Measurements from ENCODE around the gene TNRC6A.
"Not testable (repeated sequence)": the region's sequence is repeated elsewhere in the genome, so short reads cannot be mapped to it uniquely, and the experiment has no call there.

Gene TNRC6A

GRCh38 chr16:24729243-24729950 is at the start of gene TNRC6A:
TSS of gene TNRC6A (plus strand) at chr16:24729651. CDS start at chr16:24729842, 191 bp downstream.
- peak; percentile 81 to 82 for DNase-seq (ENCODE audit: low read depth in 2 of 2)

- DNase-seq (ENCODE audit: low read depth in 2 of 2) = no peak
These were observed 47.7 kb upstream of the TNRC6A start for GRCh38 chr16:24681793-24682192.

DNA sequence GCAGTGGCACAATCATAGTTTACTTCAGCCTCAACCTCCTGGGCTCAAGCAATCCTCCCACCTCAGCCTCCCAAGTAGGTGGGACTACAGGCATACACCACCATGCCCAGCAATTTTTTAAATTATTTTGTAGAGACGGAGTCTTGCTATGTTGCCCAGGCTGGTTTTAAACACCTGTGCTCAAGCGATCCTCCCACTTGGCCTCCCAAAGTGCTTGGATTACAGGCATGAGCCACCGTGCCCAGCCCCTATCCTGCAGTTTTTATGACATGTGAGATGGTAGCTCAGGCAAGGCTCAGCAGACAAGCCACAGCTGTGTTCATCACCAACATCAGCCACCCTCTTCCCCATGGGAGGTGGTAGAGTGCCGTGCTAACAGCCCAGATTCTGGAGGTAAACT is 46.2 kb upstream of the TNRC6A start:
- no peak for DNase-seq (ENCODE audit: low read depth in 2 of 2)

DNA sequence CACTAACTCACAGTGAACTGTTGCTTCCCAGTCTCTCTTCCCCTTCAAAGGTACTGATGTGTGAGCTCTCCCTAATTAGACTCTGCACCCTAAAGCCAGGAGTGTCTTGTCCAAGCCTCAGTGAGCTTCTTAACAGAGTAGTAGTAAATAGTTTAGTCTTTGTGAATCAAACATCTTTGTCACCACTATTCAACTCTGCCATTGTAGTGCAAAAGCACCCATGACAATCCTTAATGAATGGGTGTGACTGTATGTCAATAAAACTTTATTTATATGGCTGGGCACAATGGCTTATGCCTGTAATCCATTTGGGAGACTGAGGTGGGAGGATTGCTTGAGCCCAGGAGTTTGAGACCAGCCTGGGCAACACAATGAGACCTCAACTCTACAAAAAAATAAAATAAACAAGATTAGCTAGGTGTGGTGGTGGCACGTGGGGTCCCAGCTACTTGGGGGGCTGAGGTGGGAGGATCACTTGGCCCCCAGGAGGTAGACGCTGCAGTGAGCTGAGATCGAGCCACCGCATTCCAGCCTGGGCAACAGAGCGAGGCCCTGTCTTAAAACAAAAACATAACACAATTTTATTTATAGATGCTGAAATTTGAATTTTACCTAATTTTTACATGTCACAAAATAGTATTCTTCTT is 45.5 kb upstream of the TNRC6A start:
- DNase-seq (ENCODE audit: low read depth in 2 of 2) = no peak

- no peak for DNase-seq (ENCODE audit: low read depth in 2 of 2)
These were observed 43.7 kb upstream of the TNRC6A start for GRCh38 chr16:24685539-24686432.

DNA sequence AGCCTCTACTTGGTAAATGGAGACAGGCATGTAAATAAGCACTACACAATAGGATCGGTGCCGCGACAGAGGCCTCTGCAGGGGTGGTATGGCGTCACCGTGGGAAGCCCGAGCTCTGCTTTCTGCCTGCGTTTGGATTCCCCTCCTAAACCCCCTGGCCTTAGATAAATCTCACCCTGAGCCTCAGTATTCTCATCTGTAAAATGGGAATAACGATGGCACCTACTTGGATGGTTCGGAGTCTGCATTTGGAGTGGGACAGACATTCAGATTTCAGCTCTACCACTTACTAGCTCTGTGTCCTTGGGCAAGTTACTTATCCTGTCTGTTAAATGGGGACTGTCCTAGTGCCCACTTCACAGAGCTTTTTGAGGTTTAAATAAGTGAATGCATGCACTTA is 42.8 kb upstream of the TNRC6A start:
- DNase-seq (ENCODE audit: low read depth in 2 of 2) = no peak

DNA sequence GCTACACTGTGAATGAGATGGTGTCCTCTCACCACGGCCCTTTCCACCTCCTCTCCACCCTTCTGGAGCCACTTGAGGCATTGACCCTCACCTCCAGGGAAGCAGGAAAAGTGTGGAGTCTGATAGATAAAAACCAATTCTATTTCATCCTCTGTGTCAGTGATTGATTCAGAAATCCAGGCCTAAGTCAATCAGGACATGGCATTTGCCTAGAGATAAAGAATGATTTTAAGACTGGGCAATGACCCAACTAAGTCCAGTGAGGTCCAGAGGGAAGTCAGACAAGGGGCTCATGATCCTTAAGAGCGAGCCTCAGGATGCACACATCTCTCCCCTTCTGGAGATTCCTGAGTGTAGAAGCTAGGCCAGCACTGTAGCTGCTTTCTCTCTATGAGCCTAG is 41.1 kb upstream of the TNRC6A start:
- DNase-seq (ENCODE audit: low read depth in 2 of 2) = no peak

DNA sequence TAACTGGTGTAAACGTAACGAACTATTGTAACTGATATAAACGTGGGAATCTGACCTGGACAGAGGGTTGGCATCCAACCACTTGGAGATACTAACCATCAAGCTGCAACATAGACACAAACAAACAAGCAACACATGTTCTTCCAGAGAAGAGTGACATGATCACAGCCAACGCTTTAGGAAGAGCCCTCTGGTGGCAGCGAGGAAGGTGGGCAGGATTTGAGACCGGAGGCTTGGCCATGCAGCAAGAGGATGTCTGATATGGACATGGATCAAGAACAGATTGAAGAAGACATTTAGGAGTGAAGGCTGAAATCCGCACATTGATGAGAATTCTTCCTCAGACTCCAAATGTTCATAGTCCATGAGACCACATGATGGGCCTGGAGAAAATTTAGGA is 40.3 kb upstream of the TNRC6A start:
- DNase-seq (ENCODE audit: low read depth in 2 of 2) = no peak

DNA sequence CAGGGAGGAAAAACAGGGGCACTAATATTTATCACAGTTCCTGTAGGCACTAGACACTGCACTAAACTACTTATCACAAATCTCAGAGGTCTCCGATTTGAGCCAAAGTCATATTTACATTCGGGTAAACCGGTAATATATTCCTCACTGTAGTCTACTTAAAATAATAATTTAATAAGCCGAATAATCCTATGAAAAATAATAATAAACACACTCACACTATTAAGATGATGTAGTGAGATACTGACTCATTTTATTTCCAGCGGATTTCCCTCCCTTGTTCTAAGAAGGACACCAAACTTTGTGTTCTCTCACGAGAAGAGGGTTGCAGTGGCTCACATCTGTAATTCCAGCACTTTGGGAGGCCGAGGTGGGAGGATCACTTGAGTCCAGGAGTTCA is 36.6 kb upstream of the TNRC6A start:
- DNase-seq (ENCODE audit: low read depth in 2 of 2) = no peak

- no peak for DNase-seq (ENCODE audit: low read depth in 2 of 2)
These were observed 34.5 kb upstream of the TNRC6A start for GRCh38 chr16:24694931-24695330.

GRCh38 chr16:24696699-24697098 is 32.8 kb upstream of the TNRC6A start:
- DNase-seq (ENCODE audit: low read depth in 2 of 2) = no peak

DNA sequence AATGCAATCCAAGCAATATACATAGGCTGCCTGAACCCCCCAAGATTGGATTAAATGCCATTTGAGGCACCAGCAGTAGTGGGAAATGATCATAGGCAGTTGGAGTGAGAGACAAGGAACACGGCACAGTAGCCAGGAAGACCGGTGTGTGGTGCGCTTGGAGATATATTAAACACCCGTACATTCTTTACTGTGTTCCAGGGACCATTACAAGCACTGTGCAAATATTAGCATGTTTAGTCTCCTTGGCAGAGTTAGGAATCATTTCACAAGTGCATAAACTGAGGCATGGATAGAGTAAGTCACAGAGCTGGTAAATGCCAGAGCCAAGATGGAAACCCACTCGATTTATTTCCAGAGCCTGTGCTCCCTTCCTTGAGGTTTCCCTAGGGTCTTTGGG is 31.1 kb upstream of the TNRC6A start:
- DNase-seq (ENCODE audit: low read depth in 2 of 2) = no peak

GRCh38 chr16:24699151-24699723 is 30.2 kb upstream of the TNRC6A start:
- DNase-seq (ENCODE audit: low read depth in 2 of 2) = no peak

DNA sequence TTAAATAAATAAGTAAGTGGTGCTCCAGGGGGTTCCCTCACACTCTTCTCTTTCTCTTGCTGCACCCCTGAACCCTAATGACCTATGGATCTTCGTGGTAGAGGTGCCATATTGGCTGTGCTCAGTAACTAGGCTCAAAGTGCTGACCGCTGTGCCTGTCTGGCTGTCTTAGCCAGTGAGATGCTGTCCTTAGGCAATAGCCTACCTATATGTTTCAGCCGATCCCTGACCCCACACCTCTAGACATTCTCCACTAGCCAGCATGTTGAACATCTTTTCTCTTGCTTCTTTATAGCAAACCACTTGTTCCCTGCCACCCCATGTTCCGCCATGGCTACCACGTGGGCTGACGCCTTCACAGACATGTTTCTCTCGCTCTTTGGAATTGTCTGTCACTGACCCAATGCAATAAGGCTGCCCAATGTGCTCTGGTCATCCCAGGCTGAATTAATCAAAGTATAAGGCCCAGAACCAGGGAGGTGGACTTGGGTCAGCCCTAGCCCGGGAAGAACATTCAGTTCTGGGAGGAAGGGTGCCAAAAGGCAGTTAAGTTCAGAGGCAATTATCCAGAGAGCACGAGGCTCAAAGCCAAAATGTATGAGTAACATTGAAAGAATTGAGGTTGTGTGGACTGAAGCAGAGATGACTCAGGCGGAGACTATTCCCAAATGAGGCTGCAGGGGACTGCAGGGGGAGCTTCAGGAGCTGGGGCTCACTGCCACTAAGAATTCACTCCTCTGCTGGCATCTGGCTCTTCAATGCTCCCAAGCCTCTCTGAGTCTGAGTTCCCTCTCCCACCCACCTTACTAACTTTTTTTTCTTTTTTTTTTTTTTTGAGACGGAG is 28.7 kb upstream of the TNRC6A start:
- DNase-seq (ENCODE audit: low read depth in 2 of 2) = no peak

- no peak for DNase-seq (ENCODE audit: low read depth in 2 of 2)
These were observed 27.9 kb upstream of the TNRC6A start for GRCh38 chr16:24701521-24701951.

- not testable (repeated sequence) for DNase-seq (ENCODE audit: low read depth in 2 of 2)
These were observed 21.7 kb upstream of the TNRC6A start for GRCh38 chr16:24707760-24708159.

GRCh38 chr16:24713379-24713778 is 16.1 kb upstream of the TNRC6A start:
- DNase-seq (ENCODE audit: low read depth in 2 of 2) = no peak

GRCh38 chr16:24717411-24717810 is 12.0 kb upstream of the TNRC6A start:
- no peak for DNase-seq (ENCODE audit: low read depth in 2 of 2)

- no peak for DNase-seq (ENCODE audit: low read depth in 2 of 2)
These were observed 10.4 kb upstream of the TNRC6A start for GRCh38 chr16:24718967-24719521.

GRCh38 chr16:24721830-24722238 is 7.6 kb upstream of the TNRC6A start:
- peak; percentile 48 to 51 for DNase-seq (ENCODE audit: low read depth in 2 of 2)

DNA sequence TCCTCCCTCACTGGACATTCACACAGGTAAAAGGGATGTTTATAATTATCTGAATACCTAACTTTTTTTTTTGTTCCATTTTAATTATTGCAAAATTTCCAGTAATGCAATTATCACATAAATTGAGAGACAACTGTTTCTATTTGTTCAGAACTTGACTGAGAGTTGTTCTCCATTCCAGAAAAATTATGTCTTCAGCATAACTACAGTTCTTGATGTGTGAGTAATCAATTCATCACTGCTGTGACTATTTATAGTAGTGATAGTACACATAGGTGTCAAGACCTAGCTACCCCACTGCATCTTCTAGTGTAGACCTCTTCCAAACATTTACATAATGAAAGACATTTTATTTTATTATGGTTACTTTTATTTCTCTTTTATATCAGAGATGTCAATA is 5.8 kb upstream of the TNRC6A start:
- no peak for DNase-seq (ENCODE audit: low read depth in 2 of 2)
